Measurements from ENCODE around the gene CEP131. TPM values are rescaled to one million over a fixed set of nuclear protein-coding genes. Genes with fewer than 3 reads are reported as not detected.

The CEP131 gene
- total and polyA plus RNA-seq, 2 of the 8 experiments (the other 6 are each of a cell fraction or from before 2014, with no cell fraction given), result 5.9 to 23.2 TPM

DNA sequence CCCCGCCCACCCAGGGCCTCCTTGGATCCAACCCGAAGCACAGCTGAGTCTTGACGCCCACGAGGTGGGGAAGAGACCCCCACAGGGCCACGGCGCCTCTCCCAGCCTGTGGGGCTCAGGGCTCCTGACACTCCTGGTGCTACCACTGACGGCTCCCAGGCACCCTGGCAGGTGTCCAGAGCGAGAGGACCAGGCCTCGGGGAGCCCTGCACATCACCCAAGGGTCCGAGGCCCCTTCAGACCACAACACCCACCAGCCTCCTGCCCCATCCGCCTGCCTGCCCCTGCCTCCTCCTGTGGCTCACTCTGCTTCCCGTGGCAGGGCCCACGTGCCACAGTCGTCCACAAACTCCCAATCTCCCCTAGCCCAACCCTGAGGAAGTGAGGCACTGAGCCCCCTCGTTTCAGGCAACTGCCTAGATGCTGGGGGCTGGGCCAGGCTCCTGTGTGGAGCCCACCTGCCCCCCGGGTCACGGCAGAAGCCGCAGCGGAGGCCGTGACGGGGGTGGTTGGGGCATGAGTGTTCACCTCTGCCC lies 28.5 kb downstream of the CEP131 start:
- no peak overlapping the region for H3K23ac ChIP-seq (ENCODE audit: insufficient read length)
- H2BK15ac ChIP-seq (ENCODE audit: low read length), result no peak overlapping the region
- no peaks in the 10 kb centered on the region for H3K4me1 ChIP-seq (replicated peaks in 1 of 4; ENCODE audit: control insufficient read depth in 3 of 4, insufficient read depth in 4 of 4, low read length in 3 of 4)
- no peak overlapping the region for H3K4ac ChIP-seq (replicated peaks; ENCODE audit: insufficient read length, low read depth, low read length)
- CTCF ChIA-PET (ENCODE audit: partially characterized antibody), result interaction anchor here (1.2 to 2.0 kb wide), 2 partner anchors 9 to 51 kb away, joined by 3 to 7 read pairs; no protein-coding TSS in a partner anchor
- no peak overlapping the region for H2AFZ ChIP-seq (ENCODE audit: low read length)
- no peak overlapping the region for H3K4me3 ChIP-seq (ENCODE audit: extremely low read depth in 1 of 4, insufficient read depth in 2 of 4, low read depth in 3 of 4, low read length in 4 of 4)
- DNase-seq (ENCODE audit: low read depth in 1 of 2, low spot score in 2 of 2), result no peak
- H2AK5ac ChIP-seq (ENCODE audit: low read depth, low read length), result no peak overlapping the region
- no peak overlapping the region for H3K27ac ChIP-seq (ENCODE audit: low read depth, low read length)
- H4K5ac ChIP-seq (ENCODE audit: insufficient read length, low read depth, low read length), result no peak overlapping the region
- no peaks in the 10 kb centered on the region for H3K23me2 ChIP-seq (ENCODE audit: low read depth, low read length)
- H2BK5ac ChIP-seq (ENCODE audit: low read depth, low read length), result no peak overlapping the region
- H3K56ac ChIP-seq (replicated peaks; ENCODE audit: insufficient read length, low read depth, low read length), result no peak overlapping the region
- no peaks in the 10 kb centered on the region for H3K9me3 ChIP-seq (ENCODE audit: insufficient read depth in 2 of 2, low read depth in 1 of 2, low read length in 1 of 2)
- no peak for FAIRE-seq
- H3K79me1 ChIP-seq (ENCODE audit: low read depth, low read length), result no peaks in the 10 kb centered on the region
- H3K27me3 ChIP-seq (replicated peaks in 1 of 4; ENCODE audit: control insufficient read depth in 3 of 4, extremely low read depth in 1 of 4, insufficient read depth in 3 of 4, low read length in 3 of 4), result no peaks in the 10 kb centered on the region
- H3K79me2 ChIP-seq (ENCODE audit: control insufficient read depth in 1 of 2, insufficient read depth in 2 of 2, low read length in 2 of 2), result no peaks in the 10 kb centered on the region
- POLR2A ChIA-PET (ENCODE audit: partially characterized antibody), result no interaction called here
- H3K36me3 ChIP-seq (ENCODE audit: control insufficient read depth in 2 of 4, insufficient read depth in 4 of 4, low read length in 3 of 4), result peaks cover 0 to 29% (median 4%) of the 10 kb centered on the region in 4 experiments; a peak in 2 of 8 replicates
- H2BK12ac ChIP-seq (ENCODE audit: low read depth, low read length), result no peak overlapping the region
- WGBS, 2 experiments (ENCODE audit: extremely low coverage in 1 of 2, insufficient coverage in 1 of 2, insufficient read length in 1 of 2, insufficient replicate concordance in 2 of 2, low coverage in 1 of 2, low lambda C conversion rate in 2 of 2, missing lambda C conversion rate in 1 of 2), result 93% methylated on average over 14 of the region's 21 CpGs; no CpG with 5 or more reads in 1 of the 2 experiments
- H3K14ac ChIP-seq (ENCODE audit: insufficient read length), result no peak overlapping the region
- no peak for TF ChIP-seq KDM4A (IDR thresholded peaks at IDR 0.05; ENCODE audit: low read depth, low read length, severe bottlenecking)
- no peak for TF ChIP-seq CEBPB (IDR thresholded peaks at IDR 0.05; ENCODE audit: low read depth, low read length)
- H2BK120ac ChIP-seq (replicated peaks; ENCODE audit: low read depth, low read length), result no peak overlapping the region
- H4K8ac ChIP-seq (ENCODE audit: extremely low read depth, insufficient read depth, low read length), result no peak overlapping the region
- peaks cover 0 to 3% of the 10 kb centered on the region in 2 experiments for H4K20me1 ChIP-seq (replicated peaks in 1 of 2; ENCODE audit: control insufficient read depth in 1 of 2, insufficient read depth in 2 of 2, low read length in 2 of 2)
- H2BK20ac ChIP-seq (ENCODE audit: low read length), result no peak overlapping the region
- H3K9ac ChIP-seq (replicated peaks in 1 of 4; ENCODE audit: extremely low read depth in 1 of 4, low read depth in 3 of 4, low read length in 3 of 4), result no peak overlapping the region
- H4K91ac ChIP-seq (replicated peaks; ENCODE audit: insufficient read length, low read length), result no peak overlapping the region
- H3K18ac ChIP-seq (ENCODE audit: extremely low read depth, low read length), result no peak overlapping the region
- H3K4me2 ChIP-seq (ENCODE audit: insufficient read depth in 1 of 2, low read depth in 2 of 2, low read length in 2 of 2), result no peak overlapping the region

Measured in H1 (cell line).